ENCODE results near the gene HNRNPF. TPM values are rescaled to one million over a fixed set of nuclear protein-coding genes. Genes with fewer than 3 reads are reported as not detected.
"Not testable (repeated sequence)": the region's sequence is repeated elsewhere in the genome, so short reads cannot be mapped to it uniquely, and the experiment has no call there.

The HNRNPF gene
- total RNA-seq, 2 donors from 2014 or later, result 57.8 to 78.7 TPM

DNA sequence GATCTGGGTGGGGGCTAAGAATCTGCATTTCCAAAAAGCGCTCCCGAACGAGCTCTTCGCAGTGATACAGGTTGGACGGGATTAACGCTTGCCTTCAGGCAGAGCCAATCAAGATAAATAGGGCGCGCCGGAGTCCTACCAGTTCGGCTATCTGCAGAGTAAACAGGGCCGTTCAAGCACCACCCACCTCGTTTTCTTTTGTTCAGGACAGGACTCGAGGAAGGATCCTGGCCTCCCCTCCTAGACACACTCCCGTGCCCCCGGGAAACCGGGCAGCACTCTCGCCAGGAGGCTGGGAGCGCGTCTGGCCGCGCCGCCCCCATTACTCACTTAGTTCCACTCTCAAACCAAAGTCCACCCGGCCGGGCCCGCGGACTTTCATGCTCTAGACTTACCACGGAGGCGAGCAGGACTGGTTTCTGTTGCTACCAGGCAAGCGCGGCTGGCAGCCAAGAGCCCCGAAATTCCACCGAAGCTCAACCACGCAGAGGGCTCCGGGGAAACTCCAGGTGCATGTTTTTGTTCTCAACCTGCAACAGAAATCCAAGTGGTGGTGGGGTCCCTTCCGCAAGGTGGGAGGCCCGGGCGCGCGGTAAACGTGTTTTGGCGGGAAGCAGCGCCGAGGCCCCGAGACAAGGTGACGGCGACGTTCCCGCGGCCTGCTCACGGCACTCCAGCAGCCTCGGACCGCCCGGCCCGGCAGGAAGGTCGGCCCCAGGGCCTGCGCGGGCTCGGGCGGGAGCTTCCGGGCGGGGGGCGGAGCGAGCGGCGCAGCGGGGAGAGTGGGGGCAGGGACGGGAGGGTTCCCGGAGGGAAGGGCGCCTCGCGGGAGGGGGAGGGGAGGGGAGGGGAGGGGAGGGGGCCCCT is 12.7 kb downstream of the HNRNPF start:
- DNase-seq (ENCODE audit: low spot score), result no peak
- Histone ChIP-seq H3K4me1 (peaks cover 0 to 39% of the 10 kb centered on the region in 2 donors), H3K4me3 (peak overlapping the region; percentile 78 to 80), H3K27ac (peak overlapping the region; percentile 99 to 100), H3K27me3 (no peaks in the 10 kb centered on the region), H3K36me3 (peaks cover 38% of the 10 kb centered on the region), H3K9me3 (no peaks in the 10 kb centered on the region)
- TF ChIP-seq, protein P1, sequence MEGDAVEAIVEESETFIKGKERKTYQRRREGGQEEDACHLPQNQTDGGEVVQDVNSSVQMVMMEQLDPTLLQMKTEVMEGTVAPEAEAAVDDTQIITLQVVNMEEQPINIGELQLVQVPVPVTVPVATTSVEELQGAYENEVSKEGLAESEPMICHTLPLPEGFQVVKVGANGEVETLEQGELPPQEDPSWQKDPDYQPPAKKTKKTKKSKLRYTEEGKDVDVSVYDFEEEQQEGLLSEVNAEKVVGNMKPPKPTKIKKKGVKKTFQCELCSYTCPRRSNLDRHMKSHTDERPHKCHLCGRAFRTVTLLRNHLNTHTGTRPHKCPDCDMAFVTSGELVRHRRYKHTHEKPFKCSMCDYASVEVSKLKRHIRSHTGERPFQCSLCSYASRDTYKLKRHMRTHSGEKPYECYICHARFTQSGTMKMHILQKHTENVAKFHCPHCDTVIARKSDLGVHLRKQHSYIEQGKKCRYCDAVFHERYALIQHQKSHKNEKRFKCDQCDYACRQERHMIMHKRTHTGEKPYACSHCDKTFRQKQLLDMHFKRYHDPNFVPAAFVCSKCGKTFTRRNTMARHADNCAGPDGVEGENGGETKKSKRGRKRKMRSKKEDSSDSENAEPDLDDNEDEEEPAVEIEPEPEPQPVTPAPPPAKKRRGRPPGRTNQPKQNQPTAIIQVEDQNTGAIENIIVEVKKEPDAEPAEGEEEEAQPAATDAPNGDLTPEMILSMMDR (IDR thresholded peaks at IDR 0.05), result no peak

- Histone ChIP-seq H3K27ac (peak overlapping the region; percentile 99 to 100), H3K4me3 (peak overlapping the region; percentile 78 to 80), H3K4me1 (peaks cover 0 to 43% of the 10 kb centered on the region in 2 donors), H3K27me3 (no peaks in the 10 kb centered on the region), H3K36me3 (peaks cover 45% of the 10 kb centered on the region), H3K9me3 (no peaks in the 10 kb centered on the region)
- TF ChIP-seq, protein P1 (IDR thresholded peaks at IDR 0.05), result no peak
- DNase-seq (ENCODE audit: low spot score), result no peak
These were observed 13.4 kb downstream of the HNRNPF start for GRCh38 chr10:43395571-43396060.

DNA sequence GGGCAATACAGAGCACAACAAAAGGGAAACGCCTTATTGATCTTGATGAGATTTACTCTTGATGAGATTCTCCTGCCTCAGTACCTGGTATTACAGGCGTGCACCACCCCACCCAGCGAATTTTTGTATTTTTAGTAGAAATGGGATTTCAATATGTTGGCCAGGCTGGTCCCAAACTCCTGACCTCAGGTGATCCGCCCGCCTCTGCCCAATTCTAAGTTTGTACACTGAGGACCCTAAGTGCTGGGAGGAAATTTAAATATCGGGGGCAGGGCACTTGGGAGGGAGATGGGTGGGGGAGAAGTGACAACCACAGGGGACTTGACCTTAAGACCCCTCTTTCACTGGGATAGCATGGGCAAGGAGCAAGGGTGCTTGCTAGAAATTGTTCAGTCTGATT is 14.1 kb downstream of the HNRNPF start:
- Histone ChIP-seq H3K4me1 (peaks cover 0 to 51% of the 10 kb centered on the region in 2 donors), H3K4me3 (no peak overlapping the region)

GRCh38 chr10:43393606-43394360 is 15.2 kb downstream of the HNRNPF start:
- TF ChIP-seq, protein P1 (IDR thresholded peaks at IDR 0.05), result no peak
- Histone ChIP-seq H3K27me3 (no peaks in the 10 kb centered on the region), H3K4me1 (peaks cover 0 to 47% of the 10 kb centered on the region in 2 donors), H3K4me3 (no peak overlapping the region), H3K9me3 (no peaks in the 10 kb centered on the region), H3K36me3 (peaks cover 57% of the 10 kb centered on the region), H3K27ac (no peak overlapping the region)
- no peak for DNase-seq (ENCODE audit: low spot score)

More for the DNA sequence above, 14.1 kb downstream of the HNRNPF start:
- Histone ChIP-seq H3K27me3 (no peaks in the 10 kb centered on the region), H3K27ac (no peak overlapping the region), H3K9me3 (no peaks in the 10 kb centered on the region), H3K36me3 (peaks cover 52% of the 10 kb centered on the region)
- no peak for DNase-seq (ENCODE audit: low spot score)
- TF ChIP-seq, protein P1 (IDR thresholded peaks at IDR 0.05), result no peak

- H3K4me3 ChIP-seq; H3K27me3 ChIP-seq; H3K27ac ChIP-seq; H3K9me3 ChIP-seq; DNase-seq (ENCODE audit: low spot score): not testable (repeated sequence)
- Histone ChIP-seq H3K36me3 (peaks cover 62% of the 10 kb centered on the region), H3K4me1 (peaks cover 0 to 41% of the 10 kb centered on the region in 2 donors)
These were observed 15.8 kb downstream of the HNRNPF start for GRCh38 chr10:43393186-43393585.

GRCh38 chr10:43392748-43393147 is 16.2 kb downstream of the HNRNPF start:
- H3K9me3 ChIP-seq, result no peaks in the 10 kb centered on the region
- peaks cover 0 to 37% of the 10 kb centered on the region in 2 donors for H3K4me1 ChIP-seq
- H3K27me3 ChIP-seq, result no peaks in the 10 kb centered on the region
- H3K4me3 ChIP-seq, result no peak overlapping the region
- no peak overlapping the region for H3K27ac ChIP-seq
- no peak for DNase-seq (ENCODE audit: low spot score)
- TF ChIP-seq, protein P1 (IDR thresholded peaks at IDR 0.05), result no peak
- peaks cover 67% of the 10 kb centered on the region for H3K36me3 ChIP-seq

Data from right atrium auricular region (tissue), 2 donors.